Ovary (tissue), 3 donors: Measurements from ENCODE around the gene COL11A1.

Experiments
- EP300 ChIP-seq: sonication (generic); formaldehyde crosslinking; IDR thresholded peaks from one replicate; pipeline ENCODE4 v1.6.1; 2017; ENCODE audit warnings: antibody characterized with exemption
- TF ChIP-seq, protein P1 (sequence below), 3 donors: fragments of 450-650 bp in 2 of 3; fragments of 200-600 bp in 1 of 3; IDR thresholded peaks; one replicate each; pipeline versions ENCODE4 v1.5.1 to v1.8.0; 2016 to 2022; ENCODE audit warnings: antibody characterized with exemption in 3 of 3, mild to moderate bottlenecking in 1 of 3
- donor health status: DM: no; HTN: no; CAD: no.

DNA sequence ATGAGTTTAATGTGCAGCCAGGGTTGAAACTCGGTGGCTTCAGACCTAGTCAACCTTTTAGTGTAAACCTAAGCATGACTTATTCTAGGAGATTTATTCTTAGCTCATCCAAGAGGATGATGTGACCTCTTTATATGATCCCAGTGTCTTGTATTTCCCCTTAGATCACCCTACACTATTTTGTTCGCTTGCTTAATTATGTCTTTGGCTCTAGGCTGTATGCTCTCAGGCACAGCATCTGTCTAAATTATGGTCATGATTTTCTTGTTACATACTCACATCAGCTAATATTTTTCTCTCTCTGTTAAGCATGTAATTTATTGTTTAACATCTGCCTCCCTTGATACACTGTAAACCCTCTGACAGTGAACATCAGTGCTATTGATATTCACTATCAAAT lies 19.1 kb downstream of the COL11A1 start:
- TF ChIP-seq, protein P1, sequence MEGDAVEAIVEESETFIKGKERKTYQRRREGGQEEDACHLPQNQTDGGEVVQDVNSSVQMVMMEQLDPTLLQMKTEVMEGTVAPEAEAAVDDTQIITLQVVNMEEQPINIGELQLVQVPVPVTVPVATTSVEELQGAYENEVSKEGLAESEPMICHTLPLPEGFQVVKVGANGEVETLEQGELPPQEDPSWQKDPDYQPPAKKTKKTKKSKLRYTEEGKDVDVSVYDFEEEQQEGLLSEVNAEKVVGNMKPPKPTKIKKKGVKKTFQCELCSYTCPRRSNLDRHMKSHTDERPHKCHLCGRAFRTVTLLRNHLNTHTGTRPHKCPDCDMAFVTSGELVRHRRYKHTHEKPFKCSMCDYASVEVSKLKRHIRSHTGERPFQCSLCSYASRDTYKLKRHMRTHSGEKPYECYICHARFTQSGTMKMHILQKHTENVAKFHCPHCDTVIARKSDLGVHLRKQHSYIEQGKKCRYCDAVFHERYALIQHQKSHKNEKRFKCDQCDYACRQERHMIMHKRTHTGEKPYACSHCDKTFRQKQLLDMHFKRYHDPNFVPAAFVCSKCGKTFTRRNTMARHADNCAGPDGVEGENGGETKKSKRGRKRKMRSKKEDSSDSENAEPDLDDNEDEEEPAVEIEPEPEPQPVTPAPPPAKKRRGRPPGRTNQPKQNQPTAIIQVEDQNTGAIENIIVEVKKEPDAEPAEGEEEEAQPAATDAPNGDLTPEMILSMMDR (IDR thresholded peaks at IDR 0.05): no peak
- TF ChIP-seq EP300: no peak
